GM12878 (cell line): Measurements from ENCODE around the gene ALDH18A1. TPM values are rescaled to one million over a fixed set of nuclear protein-coding genes. Genes with fewer than 3 reads are reported as not detected.

Source experiments
- ATAC-seq: fragments of 200-7000 bp; cut with Tn5 transposase; 3 replicates; pipeline ENCODE4 v1.9.1; 2020; ENCODE audit warnings: mild to moderate bottlenecking, moderate library complexity
- BruUV-seq: library from RNA; stranded (reverse); fragments of 400-500 nt; replicated peaks from 2 replicates; lab custom pipeline; 2021; lab: Mats Ljungman, UMichigan
- CTCF ChIA-PET: fragments of 300-600 bp; sonication (Branson Sonifier 250); formaldehyde crosslinking; extraction: SDS; loops from one replicate; lab custom pipeline; 2021; ENCODE audit warnings: inconsistent platforms; lab: Yijun Ruan, JAX
- POLR2A ChIA-PET: fragments of 350-600 bp; formaldehyde crosslinking; extraction: SDS; loops from one replicate; lab custom pipeline; 2021; ENCODE audit warnings: inconsistent platforms; lab: Charles Lee
- RAD21 ChIA-PET: fragments of 300-600 bp; sonication (Branson Sonifier 250); formaldehyde crosslinking; loops from one replicate; lab custom pipeline; 2023; ENCODE audit warnings: antibody characterized with exemption; ENCODE audit not compliant: unreplicated experiment; lab: Charles Lee
- SMC1A ChIA-PET: fragments of 300-600 bp; sonication (Branson Sonifier 250); formaldehyde crosslinking; loops from one replicate; lab custom pipeline; 2023; ENCODE audit not compliant: unreplicated experiment, uncharacterized antibody; lab: Charles Lee
- DNase-seq: peaks from one replicate; pipeline ENCODE4 v3.0.0-alpha.2; 2011; ENCODE audit warnings: low read depth, low spot score
- FAIRE-seq: peaks from 3 replicates; lab custom pipeline; 2011; peaks lifted over from hg19 to GRCh38; lab: Jason Lieb, UNC
- H2AFZ ChIP-seq: 2 replicates; pipeline ENCODE4 v1.6.0; 2011; ENCODE audit warnings: low read depth, low read length, control low read depth; ENCODE audit not compliant: control insufficient read depth
- H3K27ac ChIP-seq: 2 replicates; pipeline ENCODE4 v1.5.1; 2011; ENCODE audit warnings: control low read depth; ENCODE audit not compliant: control insufficient read depth, insufficient read depth
- H3K27me3 ChIP-seq, 2 experiments: replicated peaks in 1 of 2; 2 replicates each; pipeline versions ENCODE4 v1.6.0 to v1.6.1; 2011; ENCODE audit warnings: low read length in 1 of 2; ENCODE audit not compliant: control insufficient read depth in 2 of 2, insufficient read depth in 2 of 2
- H3K36me3 ChIP-seq, 2 experiments: 2 replicates each; pipeline ENCODE4 v1.5.1; 2011; ENCODE audit warnings: low read length in 1 of 2; ENCODE audit not compliant: control insufficient read depth in 2 of 2, insufficient read depth in 2 of 2
- H3K4me1 ChIP-seq: 2 replicates; pipeline ENCODE4 v1.6.1; 2011; ENCODE audit warnings: mild to moderate bottlenecking, low read length, moderate library complexity, mixed read lengths; ENCODE audit not compliant: control insufficient read depth, insufficient read depth
- H3K4me2 ChIP-seq: 2 replicates; pipeline ENCODE4 v1.6.0; 2011; ENCODE audit warnings: control low read depth; ENCODE audit not compliant: control insufficient read depth, insufficient read depth
- H3K4me3 ChIP-seq: fragments of 200-600 bp; sonication (generic); 2 replicates; pipeline ENCODE4 v1.5.1; 2016
- H3K79me2 ChIP-seq: 2 replicates; pipeline ENCODE4 v1.6.0; 2011; ENCODE audit warnings: low read length; ENCODE audit not compliant: control insufficient read depth, insufficient read depth
- H3K9ac ChIP-seq: 2 replicates; pipeline ENCODE4 v1.8.0; 2011; ENCODE audit warnings: low read length, control low read depth, mixed read lengths; ENCODE audit not compliant: control insufficient read depth, insufficient read depth
- H3K9me3 ChIP-seq: replicated peaks from 3 replicates; pipeline ENCODE4 v1.5.1; 2011; ENCODE audit warnings: mild to moderate bottlenecking, low read length; ENCODE audit not compliant: control insufficient read depth, insufficient read depth
- H4K20me1 ChIP-seq: 2 replicates; pipeline ENCODE4 v1.6.0; 2011; ENCODE audit not compliant: control insufficient read depth, insufficient read depth
- BCL11A ChIP-seq: IDR thresholded peaks from 2 replicates; pipeline ENCODE4 v1.6.1; 2011; ENCODE audit warnings: low read depth, low read length
- BHLHE40 ChIP-seq, 2 experiments: fragments of 450-650 bp in 1 of 2; IDR thresholded peaks; 2 replicates each; pipeline ENCODE4 v1.6.1; 2011 to 2017; ENCODE audit warnings: low read depth in 2 of 2, borderline replicate concordance in 1 of 2, improper control_type of control experiment in 1 of 2, low read length in 1 of 2, mild to moderate bottlenecking in 1 of 2
- CEBPZ ChIP-seq: fragments of 150-350 bp; IDR thresholded peaks from 2 replicates; pipeline ENCODE4 v1.6.1; 2016; ENCODE audit warnings: low read depth, low read length
- EP300 ChIP-seq, 2 experiments: fragments of 150-350 bp in 1 of 2; IDR thresholded peaks; 2 replicates each; pipeline ENCODE4 v1.6.1; 2011 to 2012; ENCODE audit warnings: low read depth in 2 of 2, low read length in 2 of 2, borderline replicate concordance in 1 of 2, improper control_type of control experiment in 1 of 2, inconsistent platforms in 1 of 2; ENCODE audit not compliant: control insufficient read depth in 1 of 2
- KAT2A ChIP-seq: conservative IDR thresholded peaks from 2 replicates; pipeline ENCODE4 v1.6.1; 2011; ENCODE audit warnings: low read depth, low read length; ENCODE audit not compliant: control insufficient read depth
- POLR2AphosphoS2 ChIP-seq: IDR thresholded peaks from 2 replicates; pipeline ENCODE4 v1.6.1; 2011; ENCODE audit warnings: low read depth, mild to moderate bottlenecking, low read length, improper control_type of control experiment, moderate library complexity
- RB1 ChIP-seq: fragments of 450-650 bp; formaldehyde crosslinking; IDR thresholded peaks from 2 replicates; pipeline ENCODE4 v1.6.1; 2017; ENCODE audit warnings: mild to moderate bottlenecking, borderline replicate concordance
- RELA ChIP-seq: fragments of 450-650 bp; IDR thresholded peaks from 2 replicates; pipeline ENCODE4 v1.8.0; 2014; ENCODE audit warnings: borderline replicate concordance; ENCODE audit not compliant: partially characterized antibody
- ZNF24 ChIP-seq: fragments of 450-650 bp; IDR thresholded peaks from 2 replicates; pipeline ENCODE4 v1.6.1; 2017; ENCODE audit warnings: antibody characterized with exemption, mild to moderate bottlenecking
- ZNF384 ChIP-seq: IDR thresholded peaks from 2 replicates; pipeline ENCODE4 v1.6.1; 2012; ENCODE audit warnings: low read depth, mild to moderate bottlenecking, low read length, improper control_type of control experiment, borderline replicate concordance
- WGBS: methylation state at CpG from one replicate; pipeline ENCODE4 v1.1.6; 2016; ENCODE audit warnings: low lambda C conversion rate; ENCODE audit not compliant: insufficient replicate concordance, insufficient coverage; ENCODE audit errors: missing lambda C conversion rate; 5-methylcytosine and 5-hydroxymethylcytosine counted together
- in situ Hi-C: fragments of 300-500 bp; cut with MboI; formaldehyde crosslinking; loops from 9 replicates; pipeline ENCODE4 v1.14.3; 2018; ENCODE audit warnings: mixed read lengths
- intact Hi-C: fragments of 100-400 bp; cut with micrococcal nuclease; formaldehyde crosslinking; loops from one replicate; pipeline ENCODE4 v1.14.2; 2022; ENCODE audit not compliant: unreplicated experiment
- polyA plus RNA-seq, 11 experiments: library from polyadenylated mRNA; depleted of rRNA in 4 of 11; unstranded in 6 of 11; stranded (reverse) in 5 of 11; fragments of >200 nt; fragmentation: Nextera tagmentation in 4 of 11; fragmentation: Illumina TruSeq in 1 of 11; extraction: Ambion mirVana in 4 of 11; extraction: Trizol in 1 of 11; gene quantifications; 1 replicate in 1 of 11; 2 replicates in 10 of 11; pipeline versions ENCODE4 v1.2.1 to v1.2.3, GENCODE V29; 2011 to 2016; ENCODE audit warnings: inconsistent platforms in 2 of 11, missing spikeins in 2 of 11, low read depth in 1 of 11
- total RNA-seq, 4 experiments: library from RNA; depleted of rRNA in 3 of 4; stranded (reverse); fragments of >200 nt in 3 of 4; fragmentation: Illumina TruSeq in 1 of 4; extraction: Trizol in 1 of 4; gene quantifications; 2 replicates each; pipeline versions ENCODE4 v1.2.1 to v1.2.3, GENCODE V29; 2013 to 2021

Gene ALDH18A1
- total and polyA plus RNA-seq, 10 of the 15 experiments (the other 5 are each of a cell fraction or from before 2014, with no cell fraction given): 24.3 to 118 (median 99.3) TPM

- FAIRE-seq: no peak
Measured at GRCh38 chr10:95556994-95557767, 99.3 kb downstream of the ALDH18A1 start.

More at GRCh38 chr10:95556994-95557767, 99.3 kb downstream of the ALDH18A1 start:
- H3K4me3 ChIP-seq: no peak overlapping the region
- DNase-seq (no peak), ATAC-seq (no peak)
- H3K9me3 ChIP-seq: no peaks in the 10 kb centered on the region
- no peaks in the 10 kb centered on the region for H3K36me3 ChIP-seq
- TF ChIP-seq EP300 (IDR thresholded peaks at IDR 0.05; ENCODE audit: borderline replicate concordance in 1 of 2, control insufficient read depth in 1 of 2, low read depth in 2 of 2, low read length in 2 of 2): no peak
- TF ChIP-seq ZNF384: no peak
- no peak for TF ChIP-seq RB1
- no peak for TF ChIP-seq BHLHE40 (IDR thresholded peaks at IDR 0.05; ENCODE audit: borderline replicate concordance in 1 of 2, low read depth in 2 of 2, low read length in 1 of 2)
- TF ChIP-seq POLR2AphosphoS2: no peak
- no peak for TF ChIP-seq CEBPZ
- no peak for TF ChIP-seq RELA
- no peak for TF ChIP-seq BCL11A
- TF ChIP-seq ZNF24: no peak
- TF ChIP-seq KAT2A: no peak
- no peaks in the 10 kb centered on the region; the same call in 1 of the 2 replicates for H3K4me1 ChIP-seq
- CTCF ChIA-PET: interaction anchor here (0.6 to 1.2 kb wide), 3 partner anchors 43 to 762 kb away, joined by 3 to 4 read pairs (median 3); no protein-coding TSS in a partner anchor
- SMC1A ChIA-PET: no interaction called here
- intact Hi-C loops (no loop called here), in situ Hi-C loops (no loop called here)
- RAD21 ChIA-PET: no interaction called here
- no peaks in the 10 kb centered on the region for H3K79me2 ChIP-seq
- no peak overlapping the region for H2AFZ ChIP-seq
- POLR2A ChIA-PET: interaction anchor here (0.6 kb wide), 3 partner anchors 39 to 518 kb away, joined by 3 to 4 read pairs (median 3); partner anchors contain the start of gene ENTPD1
- no peaks in the 10 kb centered on the region for H4K20me1 ChIP-seq
- WGBS: 35% methylated on average over 8 of the region's 8 CpGs
- no peak overlapping the region for H3K9ac ChIP-seq
- no peak overlapping the region for H3K4me2 ChIP-seq
- no TSS peak for BruUV-seq
- peaks cover 3% of the 10 kb centered on the region in 2 experiments; a peak in 3 of 4 replicates for H3K27me3 ChIP-seq
- no peak overlapping the region for H3K27ac ChIP-seq

Other genes with a start within 250 kb of the ALDH18A1 start
- gene SORBS1, start 95.3 kb downstream of the ALDH18A1 start, total RNA-seq (2014; rRNA removed): 0.44 and 0.56 TPM in 2 replicates
- gene SORBS1, start 95.3 kb downstream of the ALDH18A1 start, total RNA-seq (2014; rRNA removed; fragmentation: Illumina TruSeq; extraction: Trizol): 0.45 and 0.46 TPM in 2 replicates
- gene SORBS1, start 95.3 kb downstream of the ALDH18A1 start, total RNA-seq (2021): 0.51 and 0.56 TPM in 2 replicates
- 0.66 and 0.75 TPM in 2 replicates for gene SORBS1, start 95.3 kb downstream of the ALDH18A1 start, polyA plus RNA-seq (2011; rRNA removed)
- gene SORBS1, start 95.3 kb downstream of the ALDH18A1 start, polyA plus RNA-seq (2014; fragmentation: Illumina TruSeq; extraction: Trizol): 0.40 and 0.79 TPM in 2 replicates
- gene SORBS1, start 95.3 kb downstream of the ALDH18A1 start, polyA plus RNA-seq (2014; fragmentation: Nextera tagmentation; extraction: Ambion mirVana): under 1 TPM; 0.13 to 0.37 TPM
- gene SORBS1, start 95.3 kb downstream of the ALDH18A1 start, polyA plus RNA-seq (2014; rRNA removed): 0.38 and 0.95 TPM in 2 replicates
- gene SORBS1, start 95.3 kb downstream of the ALDH18A1 start, polyA plus RNA-seq (2016; fragmentation: Nextera tagmentation; extraction: Ambion mirVana): under 1 TPM; 0.28 to 0.32 TPM
- gene TCTN3, start 37.2 kb upstream of the ALDH18A1 start, total RNA-seq (2014; rRNA removed): 31.4 and 36.1 TPM in 2 replicates
- 21.7 and 23.9 TPM in 2 replicates for gene TCTN3, start 37.2 kb upstream of the ALDH18A1 start, total RNA-seq (2014; rRNA removed; fragmentation: Illumina TruSeq; extraction: Trizol)
- gene TCTN3, start 37.2 kb upstream of the ALDH18A1 start, total RNA-seq (2021): 27.0 and 27.1 TPM in 2 replicates
- 36.2 and 45.0 TPM in 2 replicates for gene TCTN3, start 37.2 kb upstream of the ALDH18A1 start, polyA plus RNA-seq (2011; rRNA removed)
- gene TCTN3, start 37.2 kb upstream of the ALDH18A1 start, polyA plus RNA-seq (2014; fragmentation: Illumina TruSeq; extraction: Trizol): 31.1 and 33.4 TPM in 2 replicates
- gene TCTN3, start 37.2 kb upstream of the ALDH18A1 start, polyA plus RNA-seq (2014; fragmentation: Nextera tagmentation; extraction: Ambion mirVana): 10 to 100 TPM; 20.0 to 24.0 TPM
- gene TCTN3, start 37.2 kb upstream of the ALDH18A1 start, polyA plus RNA-seq (2014; rRNA removed): 23.2 and 25.0 TPM in 2 replicates
- 10 to 100 TPM; 46.7 to 48.7 TPM for gene TCTN3, start 37.2 kb upstream of the ALDH18A1 start, polyA plus RNA-seq (2016; fragmentation: Nextera tagmentation; extraction: Ambion mirVana)
- 174 and 207 TPM in 2 replicates for gene ENTPD1, start 99.5 kb upstream of the ALDH18A1 start, total RNA-seq (2014; rRNA removed)
- 211 and 225 TPM in 2 replicates for gene ENTPD1, start 99.5 kb upstream of the ALDH18A1 start, total RNA-seq (2014; rRNA removed; fragmentation: Illumina TruSeq; extraction: Trizol)
- gene ENTPD1, start 99.5 kb upstream of the ALDH18A1 start, total RNA-seq (2021): 191 and 192 TPM in 2 replicates
- 413 and 501 TPM in 2 replicates for gene ENTPD1, start 99.5 kb upstream of the ALDH18A1 start, polyA plus RNA-seq (2011; rRNA removed)
- gene ENTPD1, start 99.5 kb upstream of the ALDH18A1 start, polyA plus RNA-seq (2014; fragmentation: Illumina TruSeq; extraction: Trizol): 267 and 329 TPM in 2 replicates
- 100 to 1,000 TPM; 110 to 113 TPM for gene ENTPD1, start 99.5 kb upstream of the ALDH18A1 start, polyA plus RNA-seq (2014; fragmentation: Nextera tagmentation; extraction: Ambion mirVana)
- gene ENTPD1, start 99.5 kb upstream of the ALDH18A1 start, polyA plus RNA-seq (2014; rRNA removed): 126 and 147 TPM in 2 replicates
- gene ENTPD1, start 99.5 kb upstream of the ALDH18A1 start, polyA plus RNA-seq (2016; fragmentation: Nextera tagmentation; extraction: Ambion mirVana): 100 to 1,000 TPM; 129 to 137 TPM